IPS DF 6.9 (cell line): ENCODE measurements around the gene FOXO1.

ENCODE experiments used
- DNase-seq: peaks from one replicate; pipeline ENCODE4 v3.0.0-alpha.2; 2013; ENCODE audit warnings: low read depth, low spot score
- H3K27ac ChIP-seq: one replicate; pipeline ENCODE4 v1.5.1; 2013; ENCODE audit warnings: low read length, control low read depth
- H3K27me3 ChIP-seq: 2 replicates; pipeline ENCODE4 v1.6.1; 2013; ENCODE audit warnings: mild to moderate bottlenecking, low read length; ENCODE audit not compliant: control insufficient read depth, insufficient read depth
- H3K36me3 ChIP-seq: 2 replicates; pipeline ENCODE4 v1.6.1; 2013; ENCODE audit warnings: low read length; ENCODE audit not compliant: control insufficient read depth, insufficient read depth
- H3K4me1 ChIP-seq: 2 replicates; pipeline ENCODE4 v1.6.1; 2013; ENCODE audit warnings: low read length; ENCODE audit not compliant: control insufficient read depth, insufficient read depth
- H3K4me3 ChIP-seq: 2 replicates; pipeline ENCODE4 v1.5.1; 2013; ENCODE audit warnings: mild to moderate bottlenecking, low read length
- H3K9me3 ChIP-seq: 2 replicates; pipeline ENCODE4 v1.6.1; 2013; ENCODE audit warnings: low read length, inconsistent platforms; ENCODE audit not compliant: control insufficient read depth, insufficient read depth
- WGBS: extraction: QIAGEN DNeasy Blood & Tissue Kit; methylation state at CpG from one replicate; pipeline ENCODE4 v1.1.7; 2013; ENCODE audit warnings: mixed read lengths, missing lambda C conversion rate; ENCODE audit not compliant: insufficient read length, insufficient coverage; 5-methylcytosine and 5-hydroxymethylcytosine counted together

The FOXO1 gene

GRCh38 chr13:40596484-40596883 lies 70.0 kb downstream of the FOXO1 start:
- Histone ChIP-seq H3K9me3 (no peaks in the 10 kb centered on the region), H3K27me3 (no peaks in the 10 kb centered on the region), H3K4me1 (peaks cover 8% of the 10 kb centered on the region), H3K36me3 (no peaks in the 10 kb centered on the region), H3K4me3 (no peak overlapping the region), H3K27ac (no peak overlapping the region)
- DNase-seq = no peak
- no CpG with 5 or more reads among the region's 4 CpGs for WGBS

GRCh38 chr13:40595693-40596092 lies 70.7 kb downstream of the FOXO1 start:
- no CpG with 5 or more reads among the region's 3 CpGs for WGBS
- Histone ChIP-seq H3K4me3 (no peak overlapping the region), H3K27ac (no peak overlapping the region), H3K4me1 (peaks cover 8% of the 10 kb centered on the region), H3K36me3 (no peaks in the 10 kb centered on the region), H3K9me3 (no peaks in the 10 kb centered on the region), H3K27me3 (no peaks in the 10 kb centered on the region)
- no peak for DNase-seq

DNA sequence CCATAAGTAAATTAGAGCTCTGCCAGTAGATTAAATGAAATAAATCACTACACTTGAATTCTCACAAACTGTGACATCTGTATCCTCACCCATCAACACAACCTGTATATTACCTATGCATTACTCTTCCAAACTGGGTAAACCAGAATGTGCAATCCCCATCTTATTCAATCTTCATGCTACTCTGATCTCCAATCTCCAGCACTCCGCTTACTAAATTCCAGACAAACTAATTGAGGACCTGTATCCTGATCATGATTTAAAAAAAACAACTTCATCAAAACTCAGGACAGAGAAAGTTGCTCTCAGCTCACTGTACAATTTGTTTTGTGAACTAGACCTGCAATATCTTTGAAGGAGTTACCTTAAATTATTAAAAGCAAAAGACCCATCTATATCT lies 74.4 kb downstream of the FOXO1 start:
- Histone ChIP-seq H3K27me3 (no peaks in the 10 kb centered on the region), H3K27ac (no peak overlapping the region)

DNA sequence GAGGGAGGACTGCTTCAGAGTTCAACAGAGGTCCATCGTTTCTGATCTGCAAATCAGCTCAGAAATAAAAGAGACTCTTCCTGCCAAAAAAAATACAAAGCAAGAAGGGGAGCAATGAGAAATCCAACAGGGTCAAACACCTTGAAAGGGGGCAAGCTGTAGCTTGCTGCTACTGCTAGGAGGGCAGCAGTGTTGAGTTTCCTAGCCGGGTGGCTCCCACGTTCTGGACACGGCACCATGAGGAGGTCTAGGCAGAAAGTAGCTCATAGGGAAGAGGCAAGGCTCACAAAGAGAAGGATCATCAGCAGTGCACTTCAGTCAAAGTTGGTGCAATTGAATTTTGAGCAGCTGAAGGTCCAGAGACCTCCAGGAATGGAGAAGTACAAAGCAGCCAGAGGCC lies 75.3 kb downstream of the FOXO1 start:
- H3K4me3 ChIP-seq = no peak overlapping the region
- no peaks in the 10 kb centered on the region for H3K36me3 ChIP-seq
- no peaks in the 10 kb centered on the region for H3K27me3 ChIP-seq
- peaks cover 3% of the 10 kb centered on the region for H3K4me1 ChIP-seq
- WGBS = no CpG with 5 or more reads among the region's 4 CpGs
- no peaks in the 10 kb centered on the region for H3K9me3 ChIP-seq
- no peak for DNase-seq
- no peak overlapping the region for H3K27ac ChIP-seq

More for the DNA sequence above, 74.4 kb downstream of the FOXO1 start:
- Histone ChIP-seq H3K4me1 (peaks cover 3% of the 10 kb centered on the region), H3K36me3 (no peaks in the 10 kb centered on the region), H3K9me3 (no peaks in the 10 kb centered on the region), H3K4me3 (no peak overlapping the region)
- no CpG with 5 or more reads among the region's 1 CpG for WGBS
- DNase-seq = no peak

DNA sequence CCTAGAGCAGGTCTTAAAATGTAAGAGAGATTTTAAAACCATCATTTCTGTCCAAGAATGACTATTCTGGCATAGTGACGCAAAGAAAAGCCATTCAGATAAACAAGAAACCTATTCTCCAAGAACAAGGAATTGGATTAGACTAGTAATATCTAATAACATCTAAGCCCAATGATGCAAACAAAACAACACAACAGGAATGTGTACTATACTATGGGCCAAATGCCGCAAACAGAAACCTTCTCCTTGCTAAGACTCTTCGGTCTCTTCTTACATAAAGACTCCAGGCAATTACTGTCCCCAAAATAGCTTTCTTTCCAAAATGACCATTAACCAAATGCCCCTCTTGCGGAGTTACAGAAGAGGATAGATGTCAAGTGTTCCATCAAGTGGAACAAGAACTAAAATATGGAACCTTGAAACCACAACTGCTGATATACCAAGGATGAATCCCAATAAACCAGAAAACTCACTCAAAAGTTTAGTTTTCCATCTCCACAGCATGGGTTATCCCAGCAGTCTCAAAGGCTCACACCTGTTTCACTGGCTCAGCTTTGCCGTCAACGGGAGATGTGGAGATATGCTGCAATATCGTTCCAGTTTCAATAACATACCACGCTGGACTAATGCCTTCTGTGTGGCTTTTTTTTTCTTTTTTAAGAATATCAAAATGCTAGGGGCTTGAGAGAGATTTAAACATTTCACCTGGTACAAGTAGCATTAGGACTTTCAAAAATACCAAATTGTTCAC lies 76.2 kb downstream of the FOXO1 start:
- Histone ChIP-seq H3K27ac (no peak overlapping the region), H3K4me1 (peaks cover 3% of the 10 kb centered on the region)

DNA sequence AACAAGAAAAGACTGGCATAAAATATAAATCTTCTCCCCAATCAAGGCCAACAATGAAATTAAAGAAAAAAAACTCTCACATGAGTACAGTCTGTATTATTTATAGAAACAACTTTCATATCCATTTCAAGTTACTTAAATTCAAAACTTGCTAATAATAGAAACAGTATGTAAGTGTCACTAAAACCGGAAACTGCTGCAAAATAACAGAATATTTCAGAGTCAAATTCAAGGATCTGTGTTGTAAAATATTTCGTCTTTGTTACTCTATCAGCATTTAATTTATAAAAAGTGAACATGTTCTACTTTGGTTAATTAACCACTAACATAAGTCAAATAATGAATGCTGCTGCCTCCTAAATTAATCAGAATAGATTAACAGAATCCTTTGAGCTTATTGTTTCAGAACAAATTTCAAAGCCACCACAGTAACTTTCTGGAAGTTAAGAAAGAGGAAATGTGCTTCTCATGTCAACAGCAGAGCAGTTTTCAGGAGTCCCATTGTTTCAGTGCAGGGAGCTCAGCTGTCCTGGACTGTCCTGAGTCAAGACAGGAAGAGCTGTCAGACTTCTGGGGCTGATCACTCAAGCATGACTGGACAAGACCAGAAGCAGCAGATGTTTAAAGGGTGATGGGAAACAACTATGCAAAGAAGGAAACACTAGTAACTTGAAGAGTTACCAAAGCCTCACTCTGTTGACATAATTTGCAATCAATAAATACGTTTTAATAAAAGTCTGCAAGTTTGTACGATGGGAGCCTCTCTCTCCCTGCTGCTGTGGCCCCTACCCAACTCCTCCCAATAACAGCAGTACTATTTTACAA lies 76.9 kb downstream of the FOXO1 start:
- WGBS = no CpG with 5 or more reads among the region's 4 CpGs
- no peak overlapping the region for H3K4me3 ChIP-seq
- peaks cover 2% of the 10 kb centered on the region for H3K4me1 ChIP-seq
- no peaks in the 10 kb centered on the region for H3K36me3 ChIP-seq
- H3K9me3 ChIP-seq = no peaks in the 10 kb centered on the region
- DNase-seq = no peak
- H3K27ac ChIP-seq = no peak overlapping the region
- H3K27me3 ChIP-seq = no peaks in the 10 kb centered on the region

More for the DNA sequence above, 76.2 kb downstream of the FOXO1 start:
- H3K4me3 ChIP-seq = no peak overlapping the region
- no peaks in the 10 kb centered on the region for H3K27me3 ChIP-seq
- H3K36me3 ChIP-seq = no peaks in the 10 kb centered on the region
- H3K9me3 ChIP-seq = no peaks in the 10 kb centered on the region
- no peak for DNase-seq
- WGBS = no CpG with 5 or more reads among the region's 8 CpGs

GRCh38 chr13:40588101-40588500 lies 78.3 kb downstream of the FOXO1 start:
- no peak overlapping the region for H3K4me3 ChIP-seq
- H3K27ac ChIP-seq = no peak overlapping the region
- DNase-seq = no peak
- H3K4me1 ChIP-seq = peaks cover 1% of the 10 kb centered on the region; the same call in 1 of the 2 replicates
- no CpG with 5 or more reads among the region's 2 CpGs for WGBS
- H3K27me3 ChIP-seq = no peaks in the 10 kb centered on the region
- H3K9me3 ChIP-seq = no peaks in the 10 kb centered on the region
- H3K36me3 ChIP-seq = no peaks in the 10 kb centered on the region

GRCh38 chr13:40586886-40587565 lies 79.4 kb downstream of the FOXO1 start:
- H3K27ac ChIP-seq = no peak overlapping the region
- no peak overlapping the region for H3K4me3 ChIP-seq
- DNase-seq = no peak
- peaks cover 1% of the 10 kb centered on the region; the same call in 1 of the 2 replicates for H3K4me1 ChIP-seq
- no CpG with 5 or more reads among the region's 5 CpGs for WGBS
- H3K36me3 ChIP-seq = no peaks in the 10 kb centered on the region
- H3K27me3 ChIP-seq = no peaks in the 10 kb centered on the region
- no peaks in the 10 kb centered on the region for H3K9me3 ChIP-seq

- DNase-seq = no peak
- no peak overlapping the region for H3K27ac ChIP-seq
- H3K9me3 ChIP-seq = no peaks in the 10 kb centered on the region
- no CpG with 5 or more reads among the region's 1 CpG for whole genome bisulfite sequencing
- H3K27me3 ChIP-seq = no peaks in the 10 kb centered on the region
- no peaks in the 10 kb centered on the region for H3K36me3 ChIP-seq
- H3K4me1 ChIP-seq = peaks cover 1% of the 10 kb centered on the region; the same call in 1 of the 2 replicates
- H3K4me3 ChIP-seq = no peak overlapping the region
Measured at GRCh38 chr13:40585911-40586471, 80.5 kb downstream of the FOXO1 start.

DNA sequence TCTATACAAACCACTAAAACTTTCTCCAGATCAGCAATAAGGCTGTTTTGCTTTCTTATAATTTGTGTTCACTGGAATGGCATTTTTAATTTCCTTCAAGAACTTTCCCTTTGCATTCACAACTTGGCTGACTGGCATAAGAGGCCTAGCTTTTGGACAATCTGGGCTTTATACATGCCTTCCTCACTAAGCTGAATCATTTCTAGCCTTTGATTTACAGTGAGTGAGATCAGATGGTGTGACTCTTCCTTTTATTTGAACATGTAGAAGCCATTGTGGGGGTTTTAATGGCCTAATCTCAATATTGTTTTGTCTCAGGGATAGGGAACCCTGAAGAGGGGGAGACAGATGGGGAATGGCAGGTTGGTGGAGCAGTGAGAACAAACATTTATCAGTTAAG lies 82.7 kb downstream of the FOXO1 start:
- Histone ChIP-seq H3K4me1 (peaks cover 1% of the 10 kb centered on the region; the same call in 1 of the 2 replicates), H3K27ac (no peak overlapping the region)

More for the DNA sequence above, 82.7 kb downstream of the FOXO1 start:
- Histone ChIP-seq H3K9me3 (no peaks in the 10 kb centered on the region), H3K4me3 (no peak overlapping the region), H3K36me3 (no peaks in the 10 kb centered on the region), H3K27me3 (no peaks in the 10 kb centered on the region)
- DNase-seq = no peak
